ENCODE measurements around the gene HABP2.
A peak's percentile ranks its signal among the peaks of the same experiment; 100 is the strongest.

The HABP2 gene

DNA sequence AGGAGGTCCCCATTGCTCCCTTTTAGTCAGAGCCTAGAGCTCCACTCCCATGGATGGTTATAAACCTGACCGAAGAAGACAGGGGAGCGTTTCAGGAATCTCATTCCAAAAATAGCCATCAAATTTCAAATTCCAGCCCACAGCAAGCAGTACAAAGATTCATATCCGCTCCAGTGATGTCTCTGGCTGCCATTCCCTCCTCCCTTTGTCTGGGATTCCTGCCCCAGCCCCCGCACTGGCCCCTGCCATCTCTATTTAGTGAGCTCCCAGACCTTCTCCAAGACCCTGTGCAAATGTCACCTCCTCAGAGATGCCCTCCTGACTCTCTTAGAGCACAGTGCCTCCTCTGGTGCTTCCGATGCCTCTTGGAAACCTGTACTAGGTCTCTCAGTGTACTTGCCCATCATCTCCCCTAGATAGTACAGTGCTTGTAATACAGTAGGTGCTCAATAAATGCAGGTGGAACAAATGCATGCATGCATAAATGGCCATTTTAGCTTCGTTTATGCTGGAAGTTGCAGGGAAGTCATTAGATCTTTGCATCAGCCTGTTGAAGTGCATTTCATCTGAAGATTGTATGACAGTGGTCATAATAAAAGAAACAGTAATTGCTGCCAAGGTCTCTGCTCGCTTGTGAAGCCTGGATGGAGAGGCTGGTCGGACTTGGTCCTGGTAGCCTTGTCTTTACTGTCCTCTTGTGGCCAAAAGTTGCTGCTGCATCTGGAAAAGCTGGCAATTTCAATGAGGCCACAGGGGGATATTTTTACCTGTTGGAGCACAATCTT lies 32.0 kb upstream of the HABP2 start:
- TF ChIP-seq, protein P1, sequence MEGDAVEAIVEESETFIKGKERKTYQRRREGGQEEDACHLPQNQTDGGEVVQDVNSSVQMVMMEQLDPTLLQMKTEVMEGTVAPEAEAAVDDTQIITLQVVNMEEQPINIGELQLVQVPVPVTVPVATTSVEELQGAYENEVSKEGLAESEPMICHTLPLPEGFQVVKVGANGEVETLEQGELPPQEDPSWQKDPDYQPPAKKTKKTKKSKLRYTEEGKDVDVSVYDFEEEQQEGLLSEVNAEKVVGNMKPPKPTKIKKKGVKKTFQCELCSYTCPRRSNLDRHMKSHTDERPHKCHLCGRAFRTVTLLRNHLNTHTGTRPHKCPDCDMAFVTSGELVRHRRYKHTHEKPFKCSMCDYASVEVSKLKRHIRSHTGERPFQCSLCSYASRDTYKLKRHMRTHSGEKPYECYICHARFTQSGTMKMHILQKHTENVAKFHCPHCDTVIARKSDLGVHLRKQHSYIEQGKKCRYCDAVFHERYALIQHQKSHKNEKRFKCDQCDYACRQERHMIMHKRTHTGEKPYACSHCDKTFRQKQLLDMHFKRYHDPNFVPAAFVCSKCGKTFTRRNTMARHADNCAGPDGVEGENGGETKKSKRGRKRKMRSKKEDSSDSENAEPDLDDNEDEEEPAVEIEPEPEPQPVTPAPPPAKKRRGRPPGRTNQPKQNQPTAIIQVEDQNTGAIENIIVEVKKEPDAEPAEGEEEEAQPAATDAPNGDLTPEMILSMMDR (conservative IDR thresholded peaks at IDR 0.05) = peak; percentile 100
- TF ChIP-seq ZFX (IDR thresholded peaks at IDR 0.05) = no peak
- no peak overlapping the region for H3K27ac ChIP-seq

DNA sequence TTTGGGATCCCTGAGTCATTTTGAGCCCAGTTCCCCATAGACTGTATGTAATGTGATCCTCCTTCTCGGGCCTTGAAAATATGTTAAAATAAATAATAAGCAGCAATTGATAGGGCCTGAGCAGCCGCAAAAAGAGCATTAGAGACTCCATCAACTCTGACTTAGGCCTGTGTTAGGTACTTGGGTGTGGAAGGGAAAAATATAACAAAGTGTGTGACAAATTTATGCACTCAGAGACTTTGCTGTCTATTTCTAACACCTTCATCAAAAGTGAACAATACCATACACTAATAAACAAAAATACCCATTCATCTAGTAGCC lies 31.4 kb upstream of the HABP2 start:
- no peak for TF ChIP-seq ZFX (IDR thresholded peaks at IDR 0.05)
- no peak overlapping the region for H3K27ac ChIP-seq

DNA sequence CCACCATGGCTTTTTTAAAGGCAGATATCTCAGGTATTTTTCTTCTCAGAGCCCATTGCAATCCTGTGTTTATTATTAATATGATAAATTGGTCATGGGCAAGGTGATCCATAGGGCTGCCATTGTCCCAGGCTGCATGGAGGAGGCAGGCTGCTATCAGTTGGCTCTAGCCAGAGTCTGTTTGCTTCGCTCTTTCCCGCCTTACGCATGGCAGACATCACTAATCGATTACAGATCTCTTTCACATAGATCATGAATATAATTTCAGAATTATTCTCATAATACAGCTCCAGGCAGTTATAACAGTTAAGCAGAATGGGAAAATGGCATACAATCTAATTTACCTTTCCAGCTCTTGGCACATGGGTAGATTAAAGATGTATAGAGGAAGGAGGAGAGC lies 30.4 kb upstream of the HABP2 start:
- TF ChIP-seq ZFX (IDR thresholded peaks at IDR 0.05) = no peak
- TF ChIP-seq, protein P1 (conservative IDR thresholded peaks at IDR 0.05) = no peak
- H3K27ac ChIP-seq = no peak overlapping the region

DNA sequence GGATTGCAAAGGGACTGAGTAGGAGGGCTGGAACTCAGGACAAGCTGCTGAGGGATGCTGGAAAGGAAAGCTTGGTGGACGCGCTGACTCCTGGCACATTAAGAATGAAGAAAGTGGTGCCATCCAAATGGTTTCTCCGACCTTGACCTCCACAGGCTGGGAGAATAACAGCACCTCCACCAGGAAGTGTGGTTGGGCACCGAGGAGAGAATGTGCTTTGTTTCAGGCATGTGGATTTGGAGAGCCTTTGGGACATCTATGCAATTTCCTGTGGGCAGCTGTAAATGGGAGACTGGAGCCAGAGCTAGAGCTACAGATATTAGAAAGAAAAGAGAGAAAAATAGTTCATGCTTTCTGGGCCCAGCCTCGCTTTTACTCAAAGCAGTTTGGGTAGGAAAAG lies 29.8 kb upstream of the HABP2 start:
- TF ChIP-seq ZFX (IDR thresholded peaks at IDR 0.05) = no peak
- TF ChIP-seq, protein P1 (conservative IDR thresholded peaks at IDR 0.05) = no peak
- no peak overlapping the region for H3K27ac ChIP-seq

DNA sequence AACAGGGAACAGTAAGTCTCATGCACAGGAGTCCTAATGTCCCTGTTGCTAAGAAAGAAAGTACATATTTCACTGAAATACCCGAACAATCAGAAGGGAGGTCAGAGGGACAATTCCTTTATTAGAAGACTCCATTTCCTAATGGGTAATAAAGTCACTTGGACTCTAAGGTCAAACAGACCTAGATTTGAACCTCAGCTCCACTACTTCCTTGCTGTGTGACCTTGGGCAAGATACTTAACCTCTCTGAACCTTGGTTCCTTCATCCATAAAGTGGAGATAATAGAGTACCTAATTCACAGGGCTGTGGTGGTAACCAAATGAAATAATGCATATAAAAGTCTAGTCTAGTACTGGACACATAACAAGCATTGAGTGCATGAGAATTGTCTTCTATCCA lies 29.2 kb upstream of the HABP2 start:
- H3K27ac ChIP-seq = no peak overlapping the region
- TF ChIP-seq, protein P1 (conservative IDR thresholded peaks at IDR 0.05) = no peak
- no peak for TF ChIP-seq ZFX (IDR thresholded peaks at IDR 0.05)

DNA sequence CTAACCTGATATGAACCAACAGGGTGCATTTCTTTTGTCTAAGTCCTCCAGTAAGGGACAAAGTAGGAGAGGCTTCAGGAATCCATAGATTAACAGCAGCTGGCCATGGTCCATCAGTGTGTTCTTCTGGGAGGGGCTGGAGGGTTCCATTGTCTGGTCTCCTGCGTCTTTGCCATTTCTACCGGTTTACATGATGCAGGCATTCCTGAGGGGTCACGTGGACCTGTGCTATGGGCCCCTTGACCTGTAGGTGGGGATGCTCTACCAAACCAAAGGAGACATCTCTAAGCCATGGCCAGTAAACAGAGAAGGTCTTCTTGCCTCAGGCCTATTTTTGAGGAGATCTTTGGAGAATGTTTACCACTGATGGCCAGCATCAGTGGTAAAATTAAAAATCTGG lies 28.7 kb upstream of the HABP2 start:
- no peak overlapping the region for H3K27ac ChIP-seq
- TF ChIP-seq ZFX (IDR thresholded peaks at IDR 0.05) = no peak
- TF ChIP-seq, protein P1 (conservative IDR thresholded peaks at IDR 0.05) = no peak

DNA sequence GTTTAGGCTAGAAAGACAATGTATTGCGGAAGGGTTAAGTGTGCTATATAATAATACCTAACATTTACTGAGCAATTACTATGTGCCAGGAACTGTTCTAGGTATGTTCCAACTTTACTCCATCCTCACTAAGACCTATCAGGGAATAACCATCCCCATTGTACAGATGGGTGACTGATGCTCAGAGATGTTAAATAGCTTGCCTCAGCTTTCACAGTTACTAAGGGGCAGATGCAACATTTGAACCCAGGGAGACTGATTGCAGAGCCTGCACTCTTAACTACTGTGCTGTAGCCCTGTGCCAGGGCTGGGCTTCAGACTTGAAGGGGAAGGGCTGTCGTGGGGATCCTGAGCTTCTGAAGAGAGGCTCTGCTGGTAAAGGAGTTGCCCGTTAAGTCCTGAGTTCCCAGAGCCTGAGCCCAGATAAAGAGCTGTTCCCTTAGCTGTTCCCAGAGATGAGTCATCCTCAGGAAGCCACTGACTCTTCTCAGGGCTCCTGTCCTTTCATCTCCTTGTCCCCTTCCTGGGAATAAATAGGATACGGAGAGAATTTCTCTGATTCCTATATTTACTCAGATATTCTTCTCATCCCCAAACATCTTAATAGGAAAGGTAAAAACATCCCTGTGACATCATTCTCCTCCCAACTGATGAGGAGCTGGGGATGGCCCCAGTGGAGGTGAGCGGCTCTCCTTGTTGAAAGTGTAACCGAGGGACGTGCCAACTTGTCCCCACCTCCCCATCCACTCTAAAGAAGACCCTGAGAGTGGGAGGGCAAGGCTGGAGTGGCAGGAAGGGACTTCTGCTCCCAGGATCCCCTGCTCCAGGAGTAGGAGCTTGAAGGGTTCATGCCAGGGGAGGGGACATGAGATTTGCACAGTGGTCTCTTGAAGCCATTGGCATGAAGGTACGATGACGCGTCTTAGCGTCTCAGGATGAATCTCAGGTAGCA lies 28.0 kb upstream of the HABP2 start:
- H3K27ac ChIP-seq = no peak overlapping the region
- TF ChIP-seq ZFX (IDR thresholded peaks at IDR 0.05) = no peak
- TF ChIP-seq, protein P1 (conservative IDR thresholded peaks at IDR 0.05) = no peak
